IPS-NIHi7 (cell line): ENCODE results near the gene CD72.

Source experiments
- DNase-seq: peaks from one replicate; pipeline ENCODE4 v3.0.0; 2012; ENCODE audit warnings: mixed read lengths; ENCODE audit errors: extremely low spot score

Gene CD72, protein sequence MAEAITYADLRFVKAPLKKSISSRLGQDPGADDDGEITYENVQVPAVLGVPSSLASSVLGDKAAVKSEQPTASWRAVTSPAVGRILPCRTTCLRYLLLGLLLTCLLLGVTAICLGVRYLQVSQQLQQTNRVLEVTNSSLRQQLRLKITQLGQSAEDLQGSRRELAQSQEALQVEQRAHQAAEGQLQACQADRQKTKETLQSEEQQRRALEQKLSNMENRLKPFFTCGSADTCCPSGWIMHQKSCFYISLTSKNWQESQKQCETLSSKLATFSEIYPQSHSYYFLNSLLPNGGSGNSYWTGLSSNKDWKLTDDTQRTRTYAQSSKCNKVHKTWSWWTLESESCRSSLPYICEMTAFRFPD

DNA sequence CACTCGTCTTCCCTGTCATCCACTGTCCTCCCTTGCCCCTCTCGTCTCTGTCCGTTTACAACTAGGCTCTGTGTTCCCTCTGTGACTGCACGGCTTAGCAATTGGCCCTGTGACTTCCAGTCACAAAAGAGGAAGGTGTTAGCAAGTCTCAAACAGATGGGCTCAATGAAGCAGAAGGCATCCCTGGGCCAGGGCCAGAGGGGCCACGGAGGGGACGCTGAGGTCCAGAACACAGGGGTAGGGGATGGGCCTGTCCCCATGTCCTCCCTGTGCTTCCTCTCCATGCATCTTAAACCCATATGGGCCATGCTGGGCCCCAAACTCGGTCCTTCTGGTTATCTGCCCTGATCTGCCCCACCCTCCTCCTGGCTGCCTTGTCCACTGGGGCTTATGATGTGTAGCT, at the start of gene CD72:
Gene CD72 (minus strand): TSS at position 89 of the 403 bp plus-strand sequence. CDS start 110 bp downstream, outside the sequence.
- DNase-seq = no peak

DNA sequence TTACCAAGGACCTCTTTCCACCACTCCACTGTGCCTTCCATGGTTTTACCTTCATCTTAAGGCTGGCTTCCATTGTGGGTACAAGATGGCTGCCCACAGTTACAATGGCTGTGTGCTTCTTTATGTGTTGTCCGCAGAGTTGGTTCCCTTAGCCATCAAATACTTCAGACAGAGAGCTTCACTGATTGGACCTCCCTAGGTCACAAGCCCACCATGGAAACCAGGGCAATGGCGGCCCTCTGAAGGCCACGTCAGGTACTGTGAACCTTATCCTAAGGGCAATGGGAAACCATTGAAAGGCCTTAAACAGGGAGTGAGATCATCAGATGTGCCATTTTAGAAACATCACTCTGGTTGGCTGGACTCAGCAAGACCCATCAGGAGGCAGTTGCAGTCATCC, 49.7 kb upstream of the CD72 start:
- DNase-seq = no peak

DNA sequence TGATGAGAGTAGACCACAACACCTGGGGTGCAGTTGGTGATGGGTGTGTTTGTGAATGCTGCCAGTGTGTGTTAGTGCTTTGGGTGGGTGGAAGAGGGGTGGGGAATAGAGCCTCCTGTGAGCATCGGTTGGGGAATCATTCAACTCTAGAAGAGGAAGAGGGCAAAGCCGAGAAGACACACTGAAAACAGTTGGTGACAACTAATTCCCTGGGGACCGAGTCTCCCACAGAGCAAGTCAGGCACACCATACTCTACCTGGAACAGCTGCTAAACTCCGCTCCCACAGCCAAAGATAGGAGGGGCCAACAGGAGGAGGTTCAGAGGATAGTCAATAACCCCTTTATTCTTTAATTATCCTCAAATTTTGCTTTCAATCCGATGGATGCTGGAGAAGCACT, 48.3 kb upstream of the CD72 start:
- DNase-seq = no peak

DNA sequence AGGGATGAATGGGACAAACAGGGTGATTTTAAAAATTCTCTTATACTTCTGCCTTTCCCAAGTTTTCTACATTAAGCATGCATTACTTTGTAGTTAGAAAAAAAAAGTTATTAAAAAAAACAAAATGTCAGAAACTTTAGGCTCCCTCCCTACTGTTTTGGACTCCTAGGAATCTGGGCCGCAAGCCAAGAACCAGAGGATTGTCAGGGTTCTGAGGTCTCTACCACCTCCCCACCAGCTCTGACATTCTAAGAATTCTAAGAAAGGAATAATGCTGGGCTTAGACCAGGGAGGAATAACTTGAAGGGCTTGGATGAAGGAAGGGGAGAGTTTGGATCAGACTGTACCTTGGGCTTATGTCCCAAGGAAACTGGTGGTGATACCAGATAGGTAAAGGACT, 47.8 kb upstream of the CD72 start:
- no peak for DNase-seq

DNA sequence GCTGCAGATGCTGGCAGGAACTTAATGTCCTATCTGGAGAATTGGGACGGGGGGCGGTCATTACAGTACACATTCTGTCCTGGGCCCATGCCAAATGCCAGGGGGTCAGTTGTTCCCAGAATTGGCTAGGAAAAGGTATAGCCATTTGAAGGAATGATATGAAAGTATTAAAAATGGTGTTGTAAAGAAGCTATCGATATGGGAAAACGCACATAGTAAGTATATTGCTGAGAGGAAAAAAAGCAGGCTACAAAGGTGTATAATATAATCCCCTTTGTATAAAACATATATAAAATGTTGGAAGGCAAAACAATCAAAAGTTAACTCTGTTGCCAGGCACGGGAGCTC, 47.2 kb upstream of the CD72 start:
- no peak for DNase-seq

DNA sequence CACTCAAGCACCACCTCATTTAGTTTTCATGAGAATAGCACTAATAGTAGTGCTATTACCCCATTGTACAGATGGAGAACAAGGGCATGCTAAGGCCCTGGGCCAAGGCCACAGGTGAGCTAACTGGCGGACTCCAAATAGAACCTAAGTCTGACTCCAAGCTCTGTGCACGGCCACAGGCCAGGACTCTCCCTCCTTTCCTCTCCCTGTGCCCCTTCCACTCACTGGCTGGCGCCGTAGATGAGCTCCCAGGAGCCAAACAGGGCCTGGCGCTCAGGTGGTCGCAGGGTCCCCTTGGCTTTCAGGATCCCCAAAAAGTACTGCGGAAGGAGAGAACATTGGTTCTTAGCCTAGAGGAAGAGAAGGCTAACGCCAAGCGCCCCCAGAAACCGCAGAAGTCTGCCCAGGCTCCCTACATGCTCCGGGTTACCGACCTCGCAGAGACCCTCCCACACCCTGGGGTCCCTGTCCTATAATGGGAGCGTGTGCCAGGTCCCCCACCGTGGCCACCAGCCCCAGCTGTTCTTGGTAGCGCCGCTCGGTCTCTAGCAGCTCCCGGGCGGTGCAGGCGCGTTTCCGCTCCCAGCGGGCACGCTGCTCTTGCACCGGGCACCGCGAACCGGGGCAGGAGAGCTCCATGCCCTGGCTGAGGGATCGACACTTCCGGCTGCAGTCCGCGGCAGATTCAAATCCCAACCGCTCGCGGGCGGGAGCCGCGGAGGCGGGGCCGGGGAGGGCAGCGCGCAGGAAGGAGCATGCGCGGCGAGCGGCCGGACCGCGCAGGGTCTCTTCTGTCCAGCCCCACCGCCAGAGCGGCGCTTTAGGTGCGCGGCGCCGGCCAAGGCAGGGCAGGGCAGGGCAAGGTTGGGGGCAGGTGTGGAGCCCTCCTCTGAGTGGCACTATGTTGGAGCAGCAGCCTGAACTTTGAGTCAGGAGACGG, 46.6 kb upstream of the CD72 start, which contains the start of gene ARHGEF39:
Gene ARHGEF39 (minus strand): TSS at position 665 of the 940 bp plus-strand sequence. CDS start 26 bp downstream, at position 639.
- peak; percentile 96 for DNase-seq

DNA sequence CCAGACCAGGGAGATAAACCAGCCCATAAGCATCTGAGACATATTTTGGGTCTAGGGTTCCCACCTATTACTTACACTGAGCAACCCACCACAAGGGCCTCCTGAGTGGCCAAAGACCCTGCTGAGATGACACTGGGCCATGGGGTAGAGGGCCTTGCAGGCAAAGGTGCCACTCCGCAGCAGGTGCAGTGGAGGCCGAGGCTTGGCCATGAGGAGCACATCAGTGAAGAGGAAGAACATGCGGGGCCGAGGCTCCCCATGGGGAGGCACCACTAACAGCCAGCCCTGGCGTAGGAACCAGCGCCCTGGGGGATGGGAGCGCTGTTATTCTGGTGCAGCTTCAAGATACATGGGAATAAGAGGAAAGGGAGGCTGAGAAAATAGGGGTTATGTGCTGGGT, 44.2 kb upstream of the CD72 start:
- DNase-seq = no peak

DNA sequence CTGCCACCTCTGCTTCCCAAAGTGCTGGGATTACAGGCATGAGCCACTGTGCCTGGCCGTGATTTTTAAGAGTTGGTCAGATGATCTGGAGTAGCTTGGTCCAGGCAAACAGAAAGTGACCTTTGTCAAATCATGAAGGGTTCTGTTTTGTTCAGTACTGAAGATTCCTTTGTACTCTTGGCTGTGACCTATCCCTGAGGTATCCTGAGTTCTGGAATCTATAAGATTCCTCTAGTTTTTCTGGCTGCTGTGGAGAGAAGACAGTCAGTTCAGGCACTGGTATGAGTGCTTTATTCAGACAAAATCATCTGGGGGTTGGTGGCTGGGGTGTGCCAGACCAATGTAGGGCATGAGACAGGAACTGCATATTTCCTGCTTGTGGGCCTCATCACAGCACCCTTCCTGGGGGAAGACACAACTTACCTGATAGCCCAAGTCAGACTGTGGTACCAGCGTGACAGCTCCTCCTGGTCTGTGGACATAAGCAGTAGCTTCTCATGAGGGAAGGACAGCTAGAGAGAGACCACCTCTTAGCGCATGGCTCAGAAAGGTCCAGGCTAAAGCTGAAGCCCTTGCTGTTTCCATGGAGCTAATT, 43.6 kb upstream of the CD72 start:
- DNase-seq = no peak

DNA sequence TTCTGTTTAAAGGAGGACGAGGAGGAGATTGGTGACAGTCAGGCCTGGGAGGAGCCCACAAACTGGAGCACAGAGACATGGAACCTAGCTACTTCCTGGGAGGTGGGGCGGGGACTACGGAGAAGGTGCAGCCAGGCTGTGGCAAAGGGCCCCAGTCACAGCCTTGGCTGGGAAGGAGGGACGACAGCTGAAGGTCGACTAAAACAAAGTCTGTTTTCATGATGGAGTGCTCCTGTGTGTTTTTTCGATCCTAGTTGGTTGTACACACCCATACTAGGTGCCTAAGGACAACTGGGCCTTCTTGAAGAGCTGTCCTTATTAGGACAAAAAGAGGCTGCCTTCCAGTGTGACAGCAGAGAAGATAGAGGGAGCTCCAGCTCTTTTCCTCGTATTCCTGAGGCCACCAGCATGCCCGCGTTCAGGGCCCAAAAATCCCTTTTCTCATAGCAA, 42.8 kb upstream of the CD72 start:
- DNase-seq = no peak

DNA sequence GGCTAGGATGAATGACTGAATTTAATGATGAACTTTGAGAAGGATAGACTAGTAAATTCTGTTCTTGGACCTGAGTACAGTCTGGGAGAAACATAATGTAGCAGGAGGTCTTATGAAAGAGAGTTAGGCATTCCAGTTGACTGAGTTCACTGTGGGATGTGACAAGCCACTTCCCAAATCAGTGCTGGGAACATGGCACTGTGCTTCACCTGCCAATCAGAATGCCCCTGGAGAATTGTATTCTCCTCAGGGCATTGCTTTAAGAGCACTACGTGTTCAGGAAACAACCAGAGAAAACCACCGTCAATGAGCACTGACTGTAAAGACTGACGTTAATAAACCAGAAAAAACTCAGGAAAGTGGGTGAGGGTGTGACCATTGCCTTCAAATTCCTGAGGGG, 41.1 kb upstream of the CD72 start:
- DNase-seq = no peak

DNA sequence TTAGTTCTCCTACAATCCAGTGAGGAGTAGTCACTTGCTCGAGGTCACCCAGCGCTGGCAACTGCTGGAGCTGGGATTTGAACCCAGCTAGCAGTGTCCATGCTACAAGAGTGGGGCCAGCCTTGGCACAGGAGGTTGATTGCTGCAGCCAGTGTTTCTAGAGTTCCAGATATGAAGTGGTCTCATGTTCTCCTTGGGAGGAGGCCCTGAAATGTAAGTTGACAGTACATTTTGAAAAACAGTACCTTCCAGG, 40.7 kb upstream of the CD72 start:
- no peak for DNase-seq

DNA sequence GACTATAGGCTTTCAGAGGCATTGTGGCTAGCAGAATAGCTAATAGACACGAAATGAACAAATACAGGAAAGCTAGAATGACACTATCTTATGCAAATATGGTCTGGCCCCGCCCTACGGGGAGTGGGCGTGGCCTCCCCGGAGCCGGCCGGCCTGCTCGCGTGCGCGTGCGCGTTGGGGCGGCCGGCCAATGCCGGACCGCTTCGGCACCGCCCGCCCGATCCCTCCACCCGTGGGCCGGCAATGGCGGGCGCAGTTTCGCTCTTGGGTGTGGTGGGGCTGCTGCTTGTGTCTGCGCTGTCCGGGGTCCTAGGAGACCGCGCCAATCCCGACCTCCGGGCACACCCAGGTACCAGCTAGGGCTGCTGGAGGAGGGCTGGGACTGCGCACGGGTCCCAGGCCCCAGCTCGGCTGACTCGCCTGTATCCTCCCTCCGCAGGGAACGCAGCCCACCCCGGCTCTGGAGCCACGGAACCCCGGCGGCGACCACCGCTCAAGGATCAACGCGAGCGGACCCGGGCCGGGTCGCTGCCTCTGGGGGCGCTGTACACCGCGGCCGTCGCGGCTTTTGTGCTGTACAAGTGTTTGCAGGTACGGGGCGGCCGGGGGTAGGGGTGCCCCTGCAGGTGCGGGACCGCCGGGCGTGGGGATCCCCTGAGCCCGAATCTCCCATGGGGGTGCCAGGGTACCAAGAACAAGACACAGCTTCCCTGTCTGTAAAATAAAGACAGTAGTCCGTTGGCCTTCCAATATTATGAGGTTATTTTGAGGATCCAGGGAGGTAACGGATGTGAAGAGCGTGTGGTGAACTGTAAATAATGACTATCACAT, 40.1 kb upstream of the CD72 start, which contains the start of gene CCDC107:
Gene CCDC107 (plus strand): TSS at position 156 of the 831 bp plus-strand sequence. CDS start 88 bp downstream, at position 244.
- peak; percentile 89 for DNase-seq

DNA sequence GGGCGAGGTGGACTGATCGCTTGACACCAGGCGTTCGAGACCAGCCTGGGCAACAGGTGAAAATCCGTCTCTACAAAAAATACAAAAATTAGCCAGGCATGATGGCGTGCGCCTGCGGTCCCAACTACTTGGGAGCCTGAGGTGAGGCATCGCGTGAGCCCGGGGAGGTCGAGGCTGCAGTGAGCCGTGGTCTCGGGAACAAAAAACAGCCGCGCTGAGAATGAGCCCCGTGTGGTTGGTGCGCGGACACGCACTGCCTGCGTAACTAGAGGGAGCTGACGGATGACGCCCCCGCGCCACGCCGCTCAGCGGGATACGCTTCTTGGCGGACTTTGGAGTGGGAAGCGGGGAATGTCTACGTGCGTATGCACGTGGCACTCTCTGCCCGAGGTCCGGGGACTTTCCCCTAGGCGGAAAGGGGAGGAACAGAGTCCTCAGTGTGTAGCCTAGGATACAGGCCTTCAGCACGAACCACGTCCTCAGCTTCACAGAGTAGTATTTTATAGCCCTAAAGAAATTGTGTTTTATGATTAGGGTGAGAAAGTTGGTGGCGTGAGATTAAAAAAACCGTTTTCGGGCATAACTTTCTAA, 39.4 kb upstream of the CD72 start, which contains the start of gene RMRP:
Gene RMRP (minus strand): TSS at position 474 of the 591 bp plus-strand sequence.
- DNase-seq = peak; percentile 91

DNA sequence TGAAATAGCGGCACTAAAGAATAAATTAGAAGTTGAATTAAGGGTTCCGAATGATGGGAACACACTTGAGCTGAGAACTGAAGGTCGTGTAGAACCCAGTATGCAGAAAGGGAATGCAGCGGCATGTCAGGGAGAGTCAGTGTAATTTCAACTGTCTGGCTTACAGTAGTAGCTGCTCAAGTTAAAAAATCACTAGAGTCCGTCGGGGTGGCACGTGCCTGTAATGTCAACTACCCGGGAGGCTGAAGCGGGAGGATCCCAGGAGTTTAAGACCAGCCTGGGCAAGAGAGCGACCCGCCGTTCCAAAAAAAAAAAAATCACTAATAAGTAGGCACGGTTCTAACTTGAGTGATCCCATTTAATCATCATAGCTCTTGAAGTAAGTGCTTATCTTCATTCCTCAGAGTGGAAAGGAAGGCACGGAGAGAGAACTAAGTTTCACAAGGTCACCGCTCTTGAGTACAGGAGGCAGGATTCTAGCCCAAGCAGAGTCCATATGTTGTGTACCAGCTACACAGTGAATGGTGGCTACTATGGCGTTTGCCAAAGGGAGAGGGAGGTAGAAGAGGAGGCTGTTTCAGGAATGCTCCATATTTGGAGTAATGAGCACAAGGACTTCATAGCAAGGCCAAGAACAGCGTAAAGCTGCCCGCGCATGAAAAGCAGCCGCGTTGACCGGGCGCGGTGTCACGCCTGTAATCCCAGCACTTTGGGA, 38.8 kb upstream of the CD72 start:
- DNase-seq = no peak

DNA sequence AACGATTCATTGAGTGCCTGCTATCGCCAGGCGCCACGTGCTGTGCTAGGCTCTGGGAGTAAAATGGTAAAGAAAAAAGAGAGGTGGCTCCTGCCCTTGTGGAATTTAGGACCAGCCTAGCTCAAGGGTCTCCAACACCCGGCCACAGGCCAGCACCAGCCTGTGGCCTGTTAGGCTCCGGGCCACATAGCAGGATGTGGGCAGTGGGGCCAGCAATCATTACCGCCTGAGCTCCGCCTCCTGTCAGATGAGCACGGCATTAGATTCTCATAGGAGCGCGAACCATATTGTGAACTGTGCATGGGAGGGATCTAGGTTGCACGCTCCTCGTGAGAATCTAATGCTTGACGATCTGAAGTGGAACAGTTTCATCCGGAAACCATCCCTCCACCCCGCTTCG, 38.1 kb upstream of the CD72 start:
- no peak for DNase-seq

DNA sequence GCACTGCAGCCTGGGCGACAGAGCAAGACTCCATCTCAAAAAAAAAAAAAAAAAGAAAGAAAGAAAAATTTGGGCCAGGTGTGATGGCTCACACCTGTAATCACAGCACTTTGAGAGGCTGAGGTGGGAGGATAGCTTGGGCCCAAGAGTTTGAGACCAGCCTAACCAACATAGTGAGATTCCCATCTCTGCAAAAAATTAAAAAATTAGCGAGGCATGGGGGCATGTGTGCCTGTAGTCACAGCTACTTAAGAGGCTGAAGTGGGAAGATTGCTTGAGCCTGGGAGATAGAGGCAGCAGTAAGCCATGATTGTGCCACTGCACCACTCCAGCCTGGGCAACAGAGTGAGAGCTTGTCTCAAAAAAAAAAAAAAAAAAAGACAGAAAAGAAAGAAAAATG, 35.4 kb upstream of the CD72 start:
- no peak for DNase-seq

DNA sequence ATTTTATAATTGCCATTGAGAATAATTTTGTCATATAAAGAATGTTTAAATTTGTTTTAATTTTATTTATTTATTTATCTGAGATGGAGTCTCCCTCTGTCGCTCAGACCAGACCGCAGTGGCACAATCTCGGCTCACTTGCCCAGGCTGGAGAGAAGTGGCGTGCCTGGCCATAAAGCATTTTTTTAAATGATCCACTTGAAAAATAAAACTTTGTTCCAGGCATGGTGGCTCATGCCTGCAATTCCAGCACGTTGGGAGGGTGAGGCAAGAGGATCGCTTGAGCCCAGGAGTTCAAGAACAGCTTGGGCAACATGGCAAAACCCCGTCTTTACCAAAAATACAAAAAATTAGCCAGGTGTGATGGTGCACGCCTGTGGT, 34.6 kb upstream of the CD72 start:
- no peak for DNase-seq

DNA sequence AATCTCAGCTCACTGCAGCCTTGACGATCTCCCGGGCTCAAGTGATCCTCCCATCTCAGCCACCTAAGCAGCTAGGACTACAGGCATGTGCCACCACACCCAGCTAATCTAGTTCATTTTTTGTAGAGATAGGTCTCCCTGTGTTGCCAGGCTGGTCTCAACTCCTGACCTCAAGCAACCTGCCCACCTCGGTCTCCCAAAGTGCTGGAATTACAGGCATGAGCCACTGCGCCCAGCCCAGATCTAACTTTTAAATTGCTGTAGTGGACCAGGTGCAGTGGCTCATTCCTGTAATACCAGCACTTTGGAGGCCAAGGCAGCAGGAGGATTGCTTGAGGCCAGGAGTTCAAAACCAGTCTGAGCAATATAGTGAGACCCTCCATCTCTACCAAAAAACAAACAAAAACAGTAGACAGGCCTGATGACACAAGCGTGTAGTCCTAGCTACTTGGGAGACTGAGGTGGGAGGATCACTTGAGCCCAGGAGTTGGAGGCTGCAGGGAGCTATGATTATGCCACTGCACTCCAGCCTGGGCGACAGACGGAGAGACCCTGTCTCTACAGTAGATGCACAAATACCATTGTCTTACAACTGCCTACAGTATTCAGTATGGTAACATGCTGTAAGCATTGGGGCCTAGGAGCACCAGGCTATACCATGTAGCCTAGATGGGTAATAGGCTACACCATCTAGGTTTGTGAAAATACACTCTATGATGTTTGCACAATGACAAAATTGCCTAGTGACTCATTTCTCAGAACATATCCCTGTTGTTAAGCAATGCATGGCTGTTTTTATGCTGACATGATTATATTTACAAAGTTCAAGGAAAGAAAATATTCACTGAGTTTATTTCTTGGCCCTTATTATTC, 34.0 kb upstream of the CD72 start:
- DNase-seq = no peak

DNA sequence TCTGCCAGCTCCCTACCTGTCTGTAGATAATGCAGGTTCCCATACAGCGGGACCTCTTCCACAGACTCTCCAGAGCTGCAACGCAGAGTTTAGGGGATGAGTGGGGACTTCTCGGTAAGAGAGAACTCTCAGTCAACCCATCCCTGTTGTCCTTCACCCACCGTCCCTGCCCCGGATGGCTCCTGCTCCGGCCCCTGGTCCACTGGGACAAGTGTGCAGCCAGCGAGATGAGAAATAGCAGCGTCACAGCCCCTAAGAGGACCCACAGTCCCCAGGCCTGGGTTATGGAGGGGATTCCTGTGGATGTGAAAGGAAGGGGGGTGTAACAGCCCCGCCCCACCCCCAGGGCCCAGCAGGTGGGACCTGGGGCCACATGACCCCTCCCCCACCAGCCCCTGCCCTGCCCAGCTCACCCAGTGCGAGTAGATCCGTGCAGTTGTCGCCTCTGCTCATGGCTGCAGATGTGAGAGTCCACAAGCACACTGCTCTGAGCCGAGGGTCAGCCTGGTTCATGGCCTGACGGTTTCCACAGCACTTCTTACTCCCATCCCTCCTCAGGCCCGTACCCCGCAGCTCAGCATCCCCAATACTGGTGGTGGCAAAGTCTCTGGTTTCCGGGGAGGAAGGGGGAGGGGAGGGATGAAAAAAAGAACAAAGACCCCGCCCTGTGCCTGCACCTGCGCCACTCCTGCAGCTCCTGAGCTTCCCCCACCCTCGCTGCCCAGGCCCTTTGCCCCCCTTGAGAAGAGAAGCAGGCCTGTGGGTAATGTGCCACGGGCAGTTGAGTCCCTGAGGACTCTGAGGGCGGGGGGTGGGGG, 32.3 kb upstream of the CD72 start, which contains the start of gene SIT1:
Gene SIT1 (minus strand): TSS at position 591 of the 818 bp plus-strand sequence. CDS start 78 bp downstream, at position 513.
- no peak for DNase-seq
